Activated CD8-positive, alpha-beta memory T cell treated with anti-CD3 and anti-CD28 coated beads, Interleukin-2, amount 10 ng/mL, durations not matched to agents 7 days and 5 days (primary cell): ENCODE results near the gene CAPN10. TPM values are rescaled to one million over a fixed set of nuclear protein-coding genes. Genes with fewer than 3 reads are reported as not detected.

ENCODE experiments used
- ATAC-seq: fragments of 150-1000 bp; cut with Tn5 transposase; one replicate; pipeline ENCODE4 v1.10.0; 2021; ENCODE audit warnings: moderate library complexity
- CTCF ChIA-PET: fragments of 350-600 bp; sonication (Branson Sonifier 250); formaldehyde crosslinking; loops from one replicate; lab custom pipeline; 2021; ENCODE audit warnings: antibody characterized with exemption; lab: Charles Lee
- DNase-seq: peaks from one replicate; pipeline ENCODE4 v3.0.0-alpha.2; 2020
- H3K27ac Mint-ChIP-seq: one replicate; pipeline ENCODE4 v1.8.0; 2021; ENCODE audit warnings: mild to moderate bottlenecking, mixed read lengths
- H3K27me3 Mint-ChIP-seq: one replicate; pipeline ENCODE4 v1.8.0; 2021; ENCODE audit warnings: mixed read lengths
- H3K36me3 Mint-ChIP-seq: one replicate; pipeline ENCODE4 v1.8.0; 2021; ENCODE audit warnings: mild to moderate bottlenecking, mixed read lengths
- H3K4me1 Mint-ChIP-seq: one replicate; pipeline ENCODE4 v1.8.0; 2021; ENCODE audit warnings: mixed read lengths
- H3K4me3 Mint-ChIP-seq: one replicate; pipeline ENCODE4 v1.8.0; 2021; ENCODE audit warnings: mild to moderate bottlenecking, moderate library complexity, mixed read lengths
- H3K9me3 Mint-ChIP-seq: one replicate; pipeline ENCODE4 v1.8.0; 2022; ENCODE audit warnings: low read depth, mixed read lengths
- total RNA-seq, 2 experiments: library from RNA; stranded (reverse); gene quantifications; one replicate each; pipeline ENCODE4 v1.2.3, GENCODE V29; 2021

CAPN10 gene
- total RNA-seq, 2 experiments from 2014 or later, result 54.0 to 75.8 TPM

- Mint-ChIP-seq H3K9me3 (peaks cover 5% of the 10 kb centered on the region), H3K27me3 (no peaks in the 10 kb centered on the region), H3K36me3 (peaks cover 24% of the 10 kb centered on the region), H3K4me3 (peak overlapping the region; percentile 13), H3K4me1 (peaks cover 70% of the 10 kb centered on the region), H3K27ac (peak overlapping the region; percentile 97)
- DNase-seq, result no peak
- no peak for ATAC-seq
- CTCF ChIA-PET, result interaction anchor here (1.0 to 7.6 kb wide), 9 partner anchors 8 to 107 kb away, joined by 3 to 62 read pairs (median 9); partner anchors contain the start of genes CAPN10 and DUSP28
Measured at GRCh38 chr2:240620859-240621258, 34.3 kb downstream of the CAPN10 start.

- peak overlapping the region; percentile 97 for H3K27ac Mint-ChIP-seq
- DNase-seq, result no peak
Measured at GRCh38 chr2:240622060-240622411, 35.5 kb downstream of the CAPN10 start.

GRCh38 chr2:240622531-240623235 lies 36.1 kb downstream of the CAPN10 start:
- Mint-ChIP-seq H3K9me3 (peaks cover 1% of the 10 kb centered on the region), H3K36me3 (peaks cover 19% of the 10 kb centered on the region), H3K27ac (peak overlapping the region; percentile 97), H3K4me3 (no peak overlapping the region), H3K27me3 (no peaks in the 10 kb centered on the region), H3K4me1 (peaks cover 75% of the 10 kb centered on the region)
- no peak for DNase-seq
- ATAC-seq, result no peak
- CTCF ChIA-PET, result interaction anchor here (1.3 to 7.6 kb wide), 8 partner anchors 10 to 108 kb away, joined by 3 to 62 read pairs (median 10); partner anchors contain the start of genes CAPN10 and DUSP28

More at GRCh38 chr2:240622060-240622411, 35.5 kb downstream of the CAPN10 start:
- Mint-ChIP-seq H3K4me3 (peak overlapping the region; percentile 50), H3K36me3 (peaks cover 22% of the 10 kb centered on the region), H3K27me3 (no peaks in the 10 kb centered on the region), H3K4me1 (peaks cover 72% of the 10 kb centered on the region), H3K9me3 (peaks cover 2% of the 10 kb centered on the region)
- ATAC-seq, result no peak
- CTCF ChIA-PET, result interaction anchor here (1.0 to 7.6 kb wide), 12 partner anchors 9 to 108 kb away, joined by 3 to 62 read pairs (median 9); partner anchors contain the start of genes CAPN10 and DUSP28

- DNase-seq, result no peak
- H3K27me3 Mint-ChIP-seq, result no peaks in the 10 kb centered on the region
- no peak overlapping the region for H3K4me3 Mint-ChIP-seq
- H3K27ac Mint-ChIP-seq, result no peak overlapping the region
- peaks cover 16% of the 10 kb centered on the region for H3K36me3 Mint-ChIP-seq
- H3K9me3 Mint-ChIP-seq, result no peaks in the 10 kb centered on the region
- no peak for ATAC-seq
- CTCF ChIA-PET, result interaction anchor here (1.5 to 7.6 kb wide), 4 partner anchors 11 to 37 kb away, joined by 3 to 62 read pairs (median 12); partner anchors contain the start of gene CAPN10
- peaks cover 73% of the 10 kb centered on the region for H3K4me1 Mint-ChIP-seq
Measured at GRCh38 chr2:240623531-240624010, 37.0 kb downstream of the CAPN10 start.

- Mint-ChIP-seq H3K27ac (peak overlapping the region; percentile 93), H3K4me3 (peak overlapping the region; percentile 74), H3K4me1 (peaks cover 67% of the 10 kb centered on the region), H3K9me3 (no peaks in the 10 kb centered on the region), H3K27me3 (no peaks in the 10 kb centered on the region), H3K36me3 (peaks cover 9% of the 10 kb centered on the region)
- DNase-seq (no peak), ATAC-seq (peak; percentile 3)
- CTCF ChIA-PET, result interaction anchor here (1.1 to 7.6 kb wide), 8 partner anchors 12 to 110 kb away, joined by 3 to 62 read pairs (median 6); partner anchors contain the start of gene CAPN10
Measured at GRCh38 chr2:240624011-240624949, 37.7 kb downstream of the CAPN10 start.

- DNase-seq (peak; percentile 94), ATAC-seq (peak; percentile 66)
- Mint-ChIP-seq H3K36me3 (peaks cover 16% of the 10 kb centered on the region), H3K4me3 (peak within 1 kb of the TSS; percentile 74), H3K9me3 (no peaks in the 10 kb centered on the region), H3K27ac (peak within 1 kb of the TSS; percentile 93), H3K27me3 (no peaks in the 10 kb centered on the region), H3K4me1 (peaks cover 62% of the 10 kb centered on the region)
- CTCF ChIA-PET, result interaction anchor here (1.1 to 7.6 kb wide), 8 partner anchors 12 to 111 kb away, joined by 3 to 62 read pairs (median 6); partner anchors contain the start of gene CAPN10
Measured at GRCh38 chr2:240624950-240625621, 38.6 kb downstream of the CAPN10 start, which contains the start of gene GPR35. Gene GPR35, plus strand, starts transcription at chr2:240625480. Its CDS starts 4,473 bp downstream, at chr2:240629953.

- Mint-ChIP-seq H3K4me1 (peaks cover 50% of the 10 kb centered on the region), H3K27me3 (no peaks in the 10 kb centered on the region), H3K27ac (peak overlapping the region; percentile 88), H3K4me3 (peak overlapping the region; percentile 72), H3K9me3 (no peaks in the 10 kb centered on the region), H3K36me3 (peaks cover 25% of the 10 kb centered on the region)
- CTCF ChIA-PET, result interaction anchor here (0.7 to 7.6 kb wide), 8 partner anchors 10 to 113 kb away, joined by 3 to 62 read pairs (median 3); partner anchors contain the start of gene CAPN10
- ATAC-seq (peak; percentile 20), DNase-seq (peak; percentile 75)
Measured at GRCh38 chr2:240626531-240627300, 40.2 kb downstream of the CAPN10 start.

GRCh38 chr2:240627736-240628506 lies 41.4 kb downstream of the CAPN10 start:
- DNase-seq, result no peak
- peaks cover 37% of the 10 kb centered on the region for H3K36me3 Mint-ChIP-seq

GRCh38 chr2:240628507-240628807 lies 41.9 kb downstream of the CAPN10 start:
- CTCF ChIA-PET, result interaction anchor here (2.3 kb wide), 1 partner anchor 42 kb away, joined by 7 read pairs; the partner anchor contains the start of gene CAPN10
- ATAC-seq, result no peak
- Mint-ChIP-seq H3K27me3 (no peaks in the 10 kb centered on the region), H3K9me3 (peaks cover 8% of the 10 kb centered on the region), H3K4me1 (peaks cover 34% of the 10 kb centered on the region), H3K27ac (no peak overlapping the region), H3K4me3 (no peak overlapping the region), H3K36me3 (peaks cover 43% of the 10 kb centered on the region)
- no peak for DNase-seq

More at GRCh38 chr2:240627736-240628506, 41.4 kb downstream of the CAPN10 start:
- CTCF ChIA-PET, result interaction anchor here (1.3 to 3.7 kb wide), 4 partner anchors 11 to 114 kb away, joined by 3 to 25 read pairs (median 5); partner anchors contain the start of gene CAPN10
- Mint-ChIP-seq H3K9me3 (peaks cover 3% of the 10 kb centered on the region), H3K27ac (peak overlapping the region; percentile 32), H3K27me3 (no peaks in the 10 kb centered on the region), H3K4me1 (peaks cover 39% of the 10 kb centered on the region), H3K4me3 (no peak overlapping the region)
- no peak for ATAC-seq

GRCh38 chr2:240628808-240629618 lies 42.5 kb downstream of the CAPN10 start:
- Mint-ChIP-seq H3K27me3 (no peaks in the 10 kb centered on the region), H3K4me3 (no peak overlapping the region), H3K9me3 (peaks cover 10% of the 10 kb centered on the region), H3K4me1 (peaks cover 31% of the 10 kb centered on the region), H3K27ac (no peak overlapping the region), H3K36me3 (peaks cover 48% of the 10 kb centered on the region)
- ATAC-seq, result no peak
- CTCF ChIA-PET, result interaction anchor here (1.7 to 2.3 kb wide), 2 partner anchors 43 to 115 kb away, joined by 4 to 7 read pairs; partner anchors contain the start of gene CAPN10
- no peak for DNase-seq
